GM10847 (cell line): ENCODE results near the gene DSCAM.

Experiments
- POLR2A ChIP-seq: IDR thresholded peaks from 2 replicates; pipeline ENCODE4 v1.6.1; 2011; ENCODE audit not compliant: insufficient read length; ENCODE audit errors: extremely low read depth

Gene DSCAM

DNA sequence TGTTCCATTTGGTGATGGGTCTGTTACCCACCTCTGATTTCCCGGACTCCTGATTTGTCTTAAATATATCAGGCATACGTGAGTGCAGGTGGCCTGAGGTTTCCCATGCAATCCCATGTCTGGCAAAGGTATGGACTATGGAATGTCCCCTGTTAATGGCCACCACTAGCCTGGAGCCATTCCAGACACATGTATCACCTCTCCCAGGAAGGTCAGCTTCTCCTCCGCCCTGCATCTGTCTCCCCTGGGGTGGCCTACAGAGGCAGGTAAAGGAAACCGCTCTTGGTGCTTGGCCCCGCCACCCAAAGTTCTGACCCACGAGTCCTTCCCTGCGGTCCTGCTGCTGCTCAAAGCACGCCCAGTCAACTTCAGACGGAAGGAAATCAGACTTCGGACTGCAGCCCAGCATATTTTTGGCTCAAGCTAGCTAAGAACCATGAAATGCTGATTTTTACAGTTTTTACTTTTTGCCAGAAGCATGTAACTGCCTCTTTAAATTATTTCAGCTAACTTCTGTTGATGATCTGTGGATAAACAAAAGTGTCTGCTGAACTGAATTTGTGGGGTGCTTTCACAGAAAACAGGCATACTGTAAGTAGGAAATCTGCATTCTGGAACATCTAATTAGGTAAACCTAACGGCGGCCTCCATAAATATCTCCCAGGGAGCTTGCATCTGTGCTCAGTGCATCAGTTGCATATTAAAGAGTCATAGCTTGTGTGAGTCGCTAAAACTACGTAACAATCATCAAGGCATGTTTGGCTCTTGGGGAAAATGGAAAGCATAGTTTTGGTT is 873.8 kb downstream of the DSCAM start:
- no peak for TF ChIP-seq POLR2A

DNA sequence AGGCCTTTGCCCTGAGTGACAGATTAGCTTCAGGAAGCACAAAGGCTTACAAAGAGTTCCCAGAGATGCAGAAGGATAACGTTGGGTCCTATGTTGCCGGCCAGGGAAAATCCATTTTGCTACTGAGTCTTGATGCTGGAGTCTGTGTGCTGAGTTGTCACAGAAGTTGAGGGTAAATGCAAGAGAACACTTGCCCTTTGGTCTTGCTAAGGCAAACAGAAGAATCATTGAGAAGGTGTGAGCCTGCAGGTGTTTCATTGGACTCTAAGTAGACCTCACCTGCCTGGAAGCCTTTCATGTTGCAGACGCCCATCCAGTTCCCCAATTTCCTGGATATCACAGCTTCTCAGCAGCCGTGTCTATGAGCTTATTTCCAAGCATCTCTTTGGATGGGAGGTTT is 874.5 kb downstream of the DSCAM start:
- no peak for TF ChIP-seq POLR2A

DNA sequence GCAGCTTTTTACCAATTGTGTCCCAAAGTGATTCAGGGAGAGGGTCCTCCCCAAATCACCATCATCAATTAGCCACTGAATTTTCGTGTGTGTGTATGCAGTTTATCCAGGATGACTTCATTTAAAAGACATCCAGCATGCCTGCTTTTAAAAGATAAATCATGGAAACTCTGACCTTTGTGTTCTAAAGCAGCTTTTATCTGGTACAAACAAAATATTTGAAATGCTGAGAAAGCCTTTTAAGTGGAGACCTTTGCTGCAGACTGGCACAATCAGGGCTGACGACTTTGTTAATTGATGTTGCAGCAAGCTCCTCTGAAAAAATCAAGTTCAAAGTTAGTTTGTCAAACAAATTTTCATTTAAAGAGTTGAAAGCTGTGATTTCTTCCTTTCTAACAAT is 875.0 kb downstream of the DSCAM start:
- no peak for TF ChIP-seq POLR2A

DNA sequence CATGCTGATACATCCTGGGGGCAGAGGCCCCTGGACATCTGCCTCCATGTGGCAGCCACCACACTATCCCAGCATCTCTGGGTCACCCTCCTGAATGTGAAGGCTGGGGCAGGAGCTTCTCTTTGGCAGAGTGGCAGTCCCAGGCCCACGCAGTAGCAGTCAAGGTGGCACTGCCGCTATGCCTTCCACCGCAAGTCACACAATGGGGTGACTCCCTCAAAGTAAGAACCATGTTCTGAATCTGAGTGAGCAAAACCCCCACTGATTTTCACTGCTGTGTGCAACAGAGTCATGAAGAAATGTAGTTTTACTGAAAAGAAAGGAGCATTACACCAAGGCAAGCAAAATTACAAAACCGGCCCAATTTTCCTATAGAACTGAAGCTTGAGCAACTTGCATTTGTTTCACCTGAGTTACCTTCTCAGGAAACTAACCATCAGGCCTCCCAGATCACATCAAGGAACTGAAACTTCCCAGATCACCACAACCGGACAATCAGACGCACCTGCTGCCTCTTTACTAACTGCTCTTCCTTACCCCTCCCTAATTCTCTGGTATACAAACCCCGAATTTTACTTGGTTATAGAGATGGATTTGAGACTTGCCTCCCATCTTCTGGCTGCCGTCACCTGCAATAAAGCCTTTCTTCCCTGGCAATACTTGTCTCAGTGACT is 877.1 kb downstream of the DSCAM start:
- no peak for TF ChIP-seq POLR2A

DNA sequence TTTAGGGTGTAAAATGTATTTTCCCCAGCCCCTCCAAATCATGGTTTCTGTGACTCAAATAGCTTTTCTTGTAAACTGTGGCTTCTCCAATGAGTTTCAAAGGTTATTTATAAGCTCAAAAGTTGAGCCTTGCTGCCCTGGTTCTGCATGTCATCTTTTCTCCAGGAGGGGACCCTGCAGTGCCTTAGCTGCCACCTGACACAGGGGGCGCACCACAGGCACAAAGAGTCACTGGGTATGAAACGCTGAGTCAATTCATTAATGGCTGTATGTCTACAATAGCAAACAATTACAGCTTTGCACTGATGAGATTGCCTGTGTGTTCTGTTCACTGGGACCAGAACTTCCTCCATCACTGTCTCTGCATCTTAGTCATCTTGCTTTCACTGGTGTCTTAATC is 878.9 kb downstream of the DSCAM start:
- TF ChIP-seq POLR2A: no peak

DNA sequence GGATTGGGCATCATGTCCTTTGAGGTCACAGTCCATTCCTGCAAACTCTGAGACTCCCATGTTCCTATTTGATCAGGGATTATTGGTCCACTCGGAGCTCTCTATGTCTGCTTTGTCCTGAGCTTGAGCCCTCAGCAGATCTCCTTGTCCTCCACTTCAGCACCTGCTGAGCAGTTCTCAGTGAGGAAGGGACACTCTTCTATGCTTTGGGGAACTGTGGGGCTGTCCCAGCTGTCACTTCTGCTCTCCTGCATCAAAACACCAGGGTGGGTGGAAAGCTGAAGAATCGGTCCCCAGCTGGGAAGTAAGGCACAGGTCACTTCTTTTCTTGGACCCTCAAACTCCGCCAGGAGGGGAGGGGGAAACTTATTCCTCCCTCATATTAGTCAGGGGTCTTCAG is 880.2 kb downstream of the DSCAM start:
- TF ChIP-seq POLR2A: no peak

DNA sequence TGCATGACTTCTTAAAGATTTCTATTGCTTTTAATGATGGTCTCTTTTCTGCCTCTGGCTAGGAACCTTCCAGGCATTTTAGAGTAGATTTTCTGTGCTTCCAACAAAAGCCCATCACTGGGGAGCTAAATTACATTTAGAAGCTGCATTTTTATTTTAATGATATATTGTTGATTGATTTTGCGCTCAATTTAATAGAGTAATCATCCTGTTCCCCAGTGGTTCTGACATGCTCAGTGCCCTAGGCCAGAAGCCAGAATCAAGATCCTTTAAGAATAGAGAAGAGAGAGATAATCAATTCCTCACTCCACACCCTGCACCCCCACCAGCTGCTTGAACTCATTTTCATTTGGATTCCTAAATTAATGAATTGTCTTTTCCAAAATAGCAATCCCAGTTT is 881.9 kb downstream of the DSCAM start:
- no peak for TF ChIP-seq POLR2A

DNA sequence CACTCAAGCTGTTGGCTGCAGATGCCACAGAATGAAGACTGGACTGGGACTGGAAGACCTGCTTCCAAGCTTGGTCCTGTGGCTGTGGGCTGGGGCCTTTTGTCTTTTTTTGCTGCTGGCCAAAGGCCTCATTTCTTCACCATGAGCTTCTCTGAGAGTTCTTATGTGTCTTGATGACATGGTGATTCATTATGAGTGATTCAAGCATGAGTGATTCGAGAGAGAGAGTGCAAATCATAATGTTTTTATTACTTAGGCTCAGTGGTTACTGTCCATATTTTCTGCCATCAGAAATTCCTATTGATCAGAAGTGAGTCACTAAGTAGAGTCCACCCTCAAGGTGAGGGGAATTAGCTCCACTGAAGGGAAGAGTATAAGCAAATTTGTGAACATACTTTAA is 885.7 kb downstream of the DSCAM start:
- no peak for TF ChIP-seq POLR2A
